GM18499 (cell line): ENCODE data around the gene CRISPLD2.

Source experiments
- ATAC-seq: cut with Tn5 transposase; IDR thresholded peaks from one replicate; pipeline ENCODE4 v1.9.1; 2021; ENCODE audit warnings: moderate number of reproducible peaks; ENCODE audit not compliant: insufficient read depth, unreplicated experiment

The CRISPLD2 gene

GRCh38 chr16:84878770-84879169 is 59.0 kb downstream of the CRISPLD2 start:
- no peak for ATAC-seq

- no peak for ATAC-seq
Observed at GRCh38 chr16:84879569-84880487, 60.0 kb downstream of the CRISPLD2 start.

- ATAC-seq: no peak
Observed at GRCh38 chr16:84881702-84882521, 62.1 kb downstream of the CRISPLD2 start.

GRCh38 chr16:84883301-84883700 is 63.5 kb downstream of the CRISPLD2 start:
- no peak for ATAC-seq

GRCh38 chr16:84884246-84884595 is 64.4 kb downstream of the CRISPLD2 start:
- no peak for ATAC-seq

- ATAC-seq: no peak
Observed at GRCh38 chr16:84884596-84885341, 65.0 kb downstream of the CRISPLD2 start.

- ATAC-seq: no peak
Observed at GRCh38 chr16:84885342-84885910, 65.6 kb downstream of the CRISPLD2 start.

GRCh38 chr16:84886497-84887090 is 66.8 kb downstream of the CRISPLD2 start:
- no peak for ATAC-seq

- ATAC-seq: no peak
Observed at GRCh38 chr16:84887207-84887606, 67.4 kb downstream of the CRISPLD2 start.

- no peak for ATAC-seq
Observed at GRCh38 chr16:84888450-84888849, 68.7 kb downstream of the CRISPLD2 start.

- no peak for ATAC-seq
Observed at GRCh38 chr16:84889066-84889465, 69.3 kb downstream of the CRISPLD2 start.

- ATAC-seq: no peak
Observed at GRCh38 chr16:84890427-84890826, 70.6 kb downstream of the CRISPLD2 start.

GRCh38 chr16:84891149-84891795 is 71.5 kb downstream of the CRISPLD2 start:
- no peak for ATAC-seq

GRCh38 chr16:84892097-84892496 is 72.3 kb downstream of the CRISPLD2 start:
- no peak for ATAC-seq

GRCh38 chr16:84893467-84893848 is 73.7 kb downstream of the CRISPLD2 start:
- ATAC-seq: no peak

GRCh38 chr16:84893849-84894599 is 74.2 kb downstream of the CRISPLD2 start:
- ATAC-seq: no peak

- no peak for ATAC-seq
Observed at GRCh38 chr16:84895016-84895415, 75.2 kb downstream of the CRISPLD2 start.

GRCh38 chr16:84896847-84897246 is 77.1 kb downstream of the CRISPLD2 start:
- no peak for ATAC-seq

GRCh38 chr16:84897911-84898377 is 78.2 kb downstream of the CRISPLD2 start:
- ATAC-seq: no peak
